VCaP (cell line): ENCODE data around the gene EPG5.
"Not testable (repeated sequence)": the region's sequence is repeated elsewhere in the genome, so short reads cannot be mapped to it uniquely, and the experiment has no call there.

Experiments
- H3K27ac ChIP-seq: fragments of 450-650 bp; 2 replicates; pipeline ENCODE4 v1.5.1; 2017
- CTCF ChIP-seq: fragments of 450-650 bp; conservative IDR thresholded peaks from 2 replicates; pipeline ENCODE4 v1.5.1; 2017; ENCODE audit warnings: mild to moderate bottlenecking, moderate library complexity

EPG5 gene

GRCh38 chr18:45976974-45977373, 9.8 kb upstream of the EPG5 start:
- H3K27ac ChIP-seq, result no peak overlapping the region
- TF ChIP-seq CTCF, result no peak

- TF ChIP-seq CTCF, result no peak
- no peak overlapping the region for H3K27ac ChIP-seq
Observed at GRCh38 chr18:45976566-45976965, 9.4 kb upstream of the EPG5 start.

- TF ChIP-seq CTCF, result peak; percentile 82
- H3K27ac ChIP-seq, result no peak overlapping the region
Observed at GRCh38 chr18:45974088-45974536, 7.0 kb upstream of the EPG5 start.

- H3K27ac ChIP-seq, result not testable (repeated sequence)
Observed at GRCh38 chr18:45964913-45965312, 2.2 kb downstream of the EPG5 start.

GRCh38 chr18:45962866-45963265, 4.3 kb downstream of the EPG5 start:
- H3K27ac ChIP-seq, result no peak overlapping the region
- TF ChIP-seq CTCF, result no peak

- no peak for TF ChIP-seq CTCF
- no peak overlapping the region for H3K27ac ChIP-seq
Observed at GRCh38 chr18:45962461-45962860, 4.7 kb downstream of the EPG5 start.

GRCh38 chr18:45959484-45959883, 7.6 kb downstream of the EPG5 start:
- not testable (repeated sequence) for H3K27ac ChIP-seq

GRCh38 chr18:45958730-45959129, 8.4 kb downstream of the EPG5 start:
- H3K27ac ChIP-seq, result no peak overlapping the region
- no peak for TF ChIP-seq CTCF

- no peak for TF ChIP-seq CTCF
Observed at GRCh38 chr18:45958027-45958426, 9.1 kb downstream of the EPG5 start.

More at GRCh38 chr18:45958027-45958426, 9.1 kb downstream of the EPG5 start:
- H3K27ac ChIP-seq, result no peak overlapping the region
